Measurements from ENCODE around the gene KDM1A. TPM values are rescaled to one million over a fixed set of nuclear protein-coding genes. Genes with fewer than 3 reads are reported as not detected.

KDM1A gene
- total and polyA plus RNA-seq, 9 of the 15 experiments (the other 6 are each of a cell fraction or from before 2014, with no cell fraction given): 59.2 to 181 (median 168) TPM

DNA sequence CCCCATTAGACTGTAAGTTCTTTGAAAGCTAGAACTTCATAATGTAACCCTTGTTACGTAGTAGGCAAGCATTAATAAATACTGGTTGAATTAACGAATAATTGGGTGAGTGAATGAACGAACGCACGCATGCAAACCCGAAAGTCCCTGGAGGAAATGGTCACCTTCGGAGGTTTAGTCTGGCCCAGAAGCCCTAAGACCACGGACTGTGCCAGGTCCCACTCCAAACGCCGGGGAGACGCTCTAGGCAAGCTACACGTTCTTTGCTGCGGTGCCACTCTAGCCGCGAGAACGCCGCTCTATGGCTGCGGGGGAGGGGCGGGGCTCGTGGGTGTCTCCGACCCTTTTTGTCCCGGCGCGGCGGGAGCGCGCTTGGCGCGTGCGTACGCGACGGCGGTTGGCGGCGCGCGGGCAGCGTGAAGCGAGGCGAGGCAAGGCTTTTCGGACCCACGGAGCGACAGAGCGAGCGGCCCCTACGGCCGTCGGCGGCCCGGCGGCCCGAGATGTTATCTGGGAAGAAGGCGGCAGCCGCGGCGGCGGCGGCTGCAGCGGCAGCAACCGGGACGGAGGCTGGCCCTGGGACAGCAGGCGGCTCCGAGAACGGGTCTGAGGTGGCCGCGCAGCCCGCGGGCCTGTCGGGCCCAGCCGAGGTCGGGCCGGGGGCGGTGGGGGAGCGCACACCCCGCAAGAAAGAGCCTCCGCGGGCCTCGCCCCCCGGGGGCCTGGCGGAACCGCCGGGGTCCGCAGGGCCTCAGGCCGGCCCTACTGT is at the start of gene KDM1A (continued):
- TF ChIP-seq ZNF518B (CRISPR knock-in tag; IDR thresholded peaks at IDR 0.05) (no peak), SMARCE1 (IDR thresholded peaks at IDR 0.05) (no peak), WHSC1 (IDR thresholded peaks at IDR 0.05; ENCODE audit: low read length) (no peak), NR4A1 (CRISPR knock-in tag; IDR thresholded peaks at IDR 0.05) (no peak; the same call in 1 of the 2 replicates), NR4A1 (tag; IDR thresholded peaks at IDR 0.05) (no peak; the same call in 1 of the 2 replicates), NCOA2 (IDR thresholded peaks at IDR 0.05; ENCODE audit: partially characterized antibody in 2 of 2) (no peak), FOXJ3 (CRISPR knock-in tag; IDR thresholded peaks at IDR 0.05) (no peak), CREB3L1 (IDR thresholded peaks at IDR 0.05; ENCODE audit: borderline replicate concordance, low read depth) (peak; percentile 97), NEUROD1 (IDR thresholded peaks at IDR 0.05; ENCODE audit: borderline replicate concordance, low read depth, low read length, partially characterized antibody) (no peak), POLR3A (IDR thresholded peaks at IDR 0.05; ENCODE audit: borderline replicate concordance, extremely low read depth, insufficient read depth, insufficient read length) (no peak), SETDB1 (IDR thresholded peaks at IDR 0.05; ENCODE audit: low read length) (peak; percentile 94), PCBP2 (IDR thresholded peaks at IDR 0.05; ENCODE audit: low read depth, low read length, poor library complexity, severe bottlenecking) (no peak), MAFG (tag; conservative IDR thresholded peaks at IDR 0.05) (no peak), FIP1L1 (IDR thresholded peaks at IDR 0.05; ENCODE audit: low read depth, low read length, poor library complexity, severe bottlenecking) (peak; percentile 90), RBM39 (optimal IDR thresholded peaks at IDR 0.05; ENCODE audit: low read depth, low read length) (peak; percentile 40), TBP (optimal IDR thresholded peaks at IDR 0.05; ENCODE audit: low read depth, low read length) (peak; percentile 97), SAFB2 (IDR thresholded peaks at IDR 0.05; ENCODE audit: borderline replicate concordance, low read depth, low read length, severe bottlenecking) (no peak), STAT5B (CRISPR knock-in tag; IDR thresholded peaks at IDR 0.05) (no peak), ZC3H4 (CRISPR knock-in tag; IDR thresholded peaks at IDR 0.05; ENCODE audit: borderline replicate concordance) (no peak)
- TF ChIP-seq, protein P1, sequence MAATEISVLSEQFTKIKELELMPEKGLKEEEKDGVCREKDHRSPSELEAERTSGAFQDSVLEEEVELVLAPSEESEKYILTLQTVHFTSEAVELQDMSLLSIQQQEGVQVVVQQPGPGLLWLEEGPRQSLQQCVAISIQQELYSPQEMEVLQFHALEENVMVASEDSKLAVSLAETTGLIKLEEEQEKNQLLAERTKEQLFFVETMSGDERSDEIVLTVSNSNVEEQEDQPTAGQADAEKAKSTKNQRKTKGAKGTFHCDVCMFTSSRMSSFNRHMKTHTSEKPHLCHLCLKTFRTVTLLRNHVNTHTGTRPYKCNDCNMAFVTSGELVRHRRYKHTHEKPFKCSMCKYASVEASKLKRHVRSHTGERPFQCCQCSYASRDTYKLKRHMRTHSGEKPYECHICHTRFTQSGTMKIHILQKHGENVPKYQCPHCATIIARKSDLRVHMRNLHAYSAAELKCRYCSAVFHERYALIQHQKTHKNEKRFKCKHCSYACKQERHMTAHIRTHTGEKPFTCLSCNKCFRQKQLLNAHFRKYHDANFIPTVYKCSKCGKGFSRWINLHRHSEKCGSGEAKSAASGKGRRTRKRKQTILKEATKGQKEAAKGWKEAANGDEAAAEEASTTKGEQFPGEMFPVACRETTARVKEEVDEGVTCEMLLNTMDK (IDR thresholded peaks at IDR 0.05; ENCODE audit: borderline replicate concordance, insufficient read depth, low read depth, low read length, poor library complexity, severe bottlenecking): peak; percentile 81

All from K562 (cell line).